Activated CD4-positive, alpha-beta T cell treated with anti-CD3 and anti-CD28 coated beads, Interleukin-2, amount 10 ng/mL, durations not matched to agents 24 days and 14 days (primary cell): Measurements from ENCODE around the gene APLF. TPM values are rescaled to one million over a fixed set of nuclear protein-coding genes. Genes with fewer than 3 reads are reported as not detected.
"Not testable (repeated sequence)": the region's sequence is repeated elsewhere in the genome, so short reads cannot be mapped to it uniquely, and the experiment has no call there.

ENCODE experiments used
- DNase-seq: peaks from one replicate; pipeline ENCODE4 v3.0.0; 2022
- H3K27ac Mint-ChIP-seq: one replicate; pipeline ENCODE4 v1.8.0; 2022; ENCODE audit warnings: mild to moderate bottlenecking, mixed read lengths
- H3K27me3 Mint-ChIP-seq: one replicate; pipeline ENCODE4 v1.8.0; 2022; ENCODE audit warnings: mixed read lengths
- H3K36me3 Mint-ChIP-seq: one replicate; pipeline ENCODE4 v1.8.0; 2022; ENCODE audit warnings: low read depth, mild to moderate bottlenecking, mixed read lengths
- H3K4me1 Mint-ChIP-seq: one replicate; pipeline ENCODE4 v1.8.0; 2021; ENCODE audit warnings: mixed read lengths
- H3K4me3 Mint-ChIP-seq: one replicate; pipeline ENCODE4 v1.8.0; 2022; ENCODE audit warnings: mild to moderate bottlenecking, moderate library complexity, mixed read lengths
- H3K9me3 Mint-ChIP-seq: one replicate; pipeline ENCODE4 v1.8.0; 2021; ENCODE audit warnings: mixed read lengths
- intact Hi-C: fragments of 100-400 bp; cut with micrococcal nuclease; formaldehyde crosslinking; loops from one replicate; pipeline ENCODE4 v1.15.1; 2023
- total RNA-seq: library from RNA; stranded (reverse); gene quantifications from 2 replicates; pipeline ENCODE4 v1.2.3, GENCODE V29; 2022

APLF gene
- total RNA-seq, 1 donor from 2014 or later = 2.0 TPM

- DNase-seq = peak; percentile 49
- Mint-ChIP-seq H3K27ac (no peak overlapping the region), H3K9me3 (no peaks in the 10 kb centered on the region), H3K4me1 (peaks cover 1% of the 10 kb centered on the region), H3K27me3 (peaks cover 2% of the 10 kb centered on the region), H3K36me3 (no peaks in the 10 kb centered on the region), H3K4me3 (no peak overlapping the region)
- intact Hi-C loops = no loop called here
Measured at GRCh38 chr2:68431316-68431972, 35.9 kb upstream of the APLF start.

DNA sequence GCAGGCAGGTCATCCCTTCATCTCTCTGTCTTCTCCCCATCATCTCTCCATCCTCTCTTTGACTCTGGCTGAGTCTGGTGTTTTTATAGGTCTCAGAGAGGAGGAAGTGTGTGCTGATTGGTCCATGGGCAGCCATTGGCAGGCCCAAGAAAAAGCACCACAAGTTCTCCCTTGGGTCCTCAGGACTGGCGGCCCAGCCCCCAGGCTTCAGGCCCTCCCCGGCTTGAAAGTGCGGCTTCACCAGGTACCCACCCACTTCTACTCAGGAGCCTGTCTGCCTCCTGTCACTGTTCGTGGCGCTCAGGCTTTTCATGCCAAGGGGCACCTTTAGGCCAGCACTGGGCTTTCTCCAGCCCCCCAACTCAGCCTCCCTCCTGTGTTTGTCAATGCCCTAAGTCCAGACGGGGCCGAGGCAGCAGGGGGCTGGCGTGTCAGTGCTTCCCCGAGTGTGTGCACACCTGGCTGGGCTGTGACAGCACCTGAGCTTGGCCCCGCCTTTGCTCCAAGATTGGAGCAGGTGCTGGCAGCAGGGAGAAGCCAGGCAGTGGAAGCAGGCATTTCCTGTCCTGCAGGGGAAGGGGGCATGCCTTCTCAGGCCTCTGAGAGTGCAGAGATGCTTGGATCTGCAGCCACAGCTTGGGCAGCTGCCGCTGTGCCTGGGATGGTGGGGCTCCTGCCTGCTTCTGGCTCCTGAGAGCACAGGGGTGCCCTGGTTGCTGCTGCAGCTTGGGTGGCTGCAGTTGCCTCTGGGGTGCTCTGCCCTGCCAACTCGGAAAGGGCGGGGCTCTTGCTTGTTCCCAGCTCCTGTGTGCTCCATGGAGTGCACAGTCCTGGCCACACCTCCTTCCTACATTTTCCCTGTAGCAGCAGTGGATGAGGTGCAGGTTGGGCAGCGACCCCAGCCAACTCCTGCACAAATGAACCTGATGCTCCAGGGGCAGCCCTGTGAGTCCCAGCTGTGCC, 34.4 kb upstream of the APLF start:
- H3K27ac Mint-ChIP-seq = no peak overlapping the region
- intact Hi-C loops = no loop called here
- no peaks in the 10 kb centered on the region for H3K9me3 Mint-ChIP-seq
- peaks cover 2% of the 10 kb centered on the region for H3K27me3 Mint-ChIP-seq
- no peaks in the 10 kb centered on the region for H3K4me1 Mint-ChIP-seq
- peak; percentile 51 for DNase-seq
- no peaks in the 10 kb centered on the region for H3K36me3 Mint-ChIP-seq
- H3K4me3 Mint-ChIP-seq = no peak overlapping the region

DNA sequence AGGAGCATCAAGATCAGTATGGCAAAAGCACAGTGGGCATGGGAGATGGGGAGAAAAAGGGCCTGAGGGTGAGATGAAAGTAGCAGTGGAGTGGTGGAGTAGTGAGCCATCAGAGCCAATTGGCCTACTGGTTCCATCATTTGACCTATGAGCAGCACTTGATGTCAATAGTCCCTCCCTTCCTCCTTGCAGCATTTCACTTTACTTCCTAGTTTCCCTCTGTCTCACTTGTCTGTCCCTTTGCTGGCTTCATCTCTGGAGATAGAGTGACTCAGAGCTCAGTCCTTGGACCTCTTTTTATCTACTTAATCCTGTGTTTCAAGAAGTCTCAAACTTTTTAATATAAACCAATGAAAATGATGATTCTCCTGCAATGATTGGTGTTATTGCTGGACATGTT, 32.4 kb upstream of the APLF start:
- DNase-seq = no peak
- intact Hi-C loops = no loop called here
- H3K27me3 Mint-ChIP-seq = peaks cover 9% of the 10 kb centered on the region
- no peak overlapping the region for H3K27ac Mint-ChIP-seq
- no peaks in the 10 kb centered on the region for H3K36me3 Mint-ChIP-seq
- peaks cover 8% of the 10 kb centered on the region for H3K4me1 Mint-ChIP-seq
- no peak overlapping the region for H3K4me3 Mint-ChIP-seq
- no peaks in the 10 kb centered on the region for H3K9me3 Mint-ChIP-seq

DNA sequence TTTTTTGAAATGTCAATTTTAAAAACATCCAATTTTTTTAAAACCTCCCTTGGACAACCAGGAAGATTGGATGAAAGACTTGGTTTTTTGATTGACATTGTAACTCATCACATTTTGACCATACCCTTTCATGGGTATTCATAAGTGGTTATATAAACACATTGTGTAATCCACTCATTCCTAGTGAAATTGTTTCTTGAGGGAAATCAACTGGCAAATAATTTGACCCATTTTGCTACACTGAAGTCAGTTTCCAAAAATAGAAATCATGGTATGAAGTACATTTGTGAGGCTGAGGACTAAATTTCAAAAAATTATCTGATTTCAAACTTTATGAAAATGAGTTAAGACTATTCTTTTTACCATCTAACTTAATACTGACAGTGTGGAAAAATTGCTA, 31.8 kb upstream of the APLF start:
- no peak for DNase-seq
- H3K27ac Mint-ChIP-seq = no peak overlapping the region
- no peak overlapping the region for H3K4me3 Mint-ChIP-seq
- H3K36me3 Mint-ChIP-seq = no peaks in the 10 kb centered on the region
- intact Hi-C loops = no loop called here
- peaks cover 13% of the 10 kb centered on the region for H3K4me1 Mint-ChIP-seq
- H3K9me3 Mint-ChIP-seq = no peaks in the 10 kb centered on the region
- H3K27me3 Mint-ChIP-seq = peaks cover 7% of the 10 kb centered on the region

- no peak overlapping the region for H3K4me3 Mint-ChIP-seq
- H3K36me3 Mint-ChIP-seq = no peaks in the 10 kb centered on the region
- no peak overlapping the region for H3K27ac Mint-ChIP-seq
- peaks cover 7% of the 10 kb centered on the region for H3K27me3 Mint-ChIP-seq
- no peak for DNase-seq
- intact Hi-C loops = no loop called here
- H3K4me1 Mint-ChIP-seq = peaks cover 19% of the 10 kb centered on the region
- H3K9me3 Mint-ChIP-seq = no peaks in the 10 kb centered on the region
Measured at GRCh38 chr2:68436270-68436669, 31.1 kb upstream of the APLF start.

DNA sequence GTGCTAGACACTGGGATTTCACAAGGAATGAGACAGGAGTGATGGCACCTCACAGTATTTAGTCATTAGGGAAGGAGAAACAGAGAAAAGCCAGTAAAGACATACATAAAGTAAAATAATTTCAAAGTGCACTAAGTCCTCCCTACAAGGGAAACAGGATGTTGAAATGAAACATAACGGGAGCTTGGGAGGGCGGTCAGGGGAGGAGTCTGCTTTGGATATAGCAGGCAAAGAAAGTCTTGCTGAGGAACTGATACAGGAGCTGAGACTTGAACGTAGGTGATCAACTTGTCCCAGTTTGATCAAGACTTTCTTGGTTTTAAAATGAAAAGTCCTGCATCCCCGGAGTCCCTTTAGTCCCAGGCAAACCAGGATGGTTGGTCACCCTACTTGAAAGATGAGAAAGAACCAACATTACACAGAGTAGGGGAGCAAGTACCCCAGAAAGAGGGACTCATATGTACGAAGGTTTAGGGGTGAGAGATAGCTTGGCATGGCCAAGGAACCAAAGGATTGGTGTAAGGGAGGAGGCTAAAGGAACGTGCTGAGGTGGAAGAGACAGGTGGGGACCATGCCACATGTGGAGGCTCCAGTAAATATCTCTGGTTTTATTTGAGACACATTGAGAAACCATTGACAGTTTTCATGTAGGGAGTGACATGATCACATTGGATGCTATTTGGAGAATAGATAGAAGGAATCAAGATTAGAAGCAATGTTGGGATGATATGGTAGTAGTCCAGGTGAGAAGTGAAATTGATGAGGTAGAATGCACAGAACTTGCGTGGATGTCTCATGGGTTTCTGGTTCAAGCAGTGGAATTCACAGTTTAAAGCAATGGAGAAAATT, 28.7 kb upstream of the APLF start:
- Mint-ChIP-seq H3K9me3 (no peaks in the 10 kb centered on the region), H3K27me3 (peaks cover 12% of the 10 kb centered on the region), H3K27ac (no peak overlapping the region), H3K4me3 (no peak overlapping the region), H3K36me3 (no peaks in the 10 kb centered on the region), H3K4me1 (peaks cover 23% of the 10 kb centered on the region)
- DNase-seq = peak; percentile 54
- intact Hi-C loops = no loop called here

- no peaks in the 10 kb centered on the region for H3K36me3 Mint-ChIP-seq
- H3K4me1 Mint-ChIP-seq = peaks cover 23% of the 10 kb centered on the region
- intact Hi-C loops = loop anchor here (1.0 to 10.0 kb wide), 9 partner anchors 17 to 319 kb away; partner anchors contain the start of genes APLF, FBXO48, PNO1 and PPP3R1
- H3K27ac Mint-ChIP-seq = peak overlapping the region; percentile 46
- H3K4me3 Mint-ChIP-seq = peak overlapping the region; percentile 49
- peaks cover 17% of the 10 kb centered on the region for H3K27me3 Mint-ChIP-seq
- DNase-seq = peak; percentile 94
- H3K9me3 Mint-ChIP-seq = no peaks in the 10 kb centered on the region
Measured at GRCh38 chr2:68441179-68441993, 26.0 kb upstream of the APLF start.

GRCh38 chr2:68441994-68442322, 25.4 kb upstream of the APLF start:
- Mint-ChIP-seq H3K9me3 (no peaks in the 10 kb centered on the region), H3K27me3 (peaks cover 17% of the 10 kb centered on the region), H3K4me3 (no peak overlapping the region), H3K36me3 (no peaks in the 10 kb centered on the region), H3K4me1 (peaks cover 23% of the 10 kb centered on the region), H3K27ac (no peak overlapping the region)
- intact Hi-C loops = loop anchor here (1.0 to 10.0 kb wide), 9 partner anchors 18 to 320 kb away; partner anchors contain the start of genes APLF, FBXO48, PNO1 and PPP3R1
- no peak for DNase-seq

- H3K4me3 Mint-ChIP-seq, H3K27ac Mint-ChIP-seq, DNase-seq, H3K36me3 Mint-ChIP-seq, H3K9me3 Mint-ChIP-seq, H3K4me1 Mint-ChIP-seq: not testable (repeated sequence)
- intact Hi-C loops = loop anchor here (10.0 kb wide), 1 partner anchor 292 kb away; the partner anchor contains the start of gene PNO1
- H3K27me3 Mint-ChIP-seq = peaks cover 10% of the 10 kb centered on the region
Measured at GRCh38 chr2:68446425-68446824, 21.0 kb upstream of the APLF start.

DNA sequence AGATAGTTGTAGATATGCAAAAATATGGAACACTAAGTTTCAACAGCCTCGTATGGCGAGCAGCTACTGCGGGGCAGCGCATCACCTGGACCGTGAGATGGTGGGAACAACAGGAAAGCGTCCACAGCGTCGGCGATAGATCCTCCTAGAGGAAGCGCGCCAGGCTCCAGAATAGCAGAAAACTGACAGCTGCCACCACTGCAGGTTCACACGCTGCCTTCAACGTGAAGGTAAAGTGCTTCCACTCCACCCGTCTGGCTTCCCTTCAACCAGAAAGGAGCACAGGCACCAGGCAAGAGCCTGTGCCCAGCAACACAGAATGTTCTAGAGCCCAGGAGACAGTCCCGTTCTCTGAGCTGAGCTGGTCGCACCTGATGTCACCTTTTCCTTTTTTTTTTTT, 20.3 kb upstream of the APLF start:
- intact Hi-C loops = loop anchor here (10.0 kb wide), 1 partner anchor 292 kb away; the partner anchor contains the start of gene PNO1
- Mint-ChIP-seq H3K9me3 (no peaks in the 10 kb centered on the region), H3K4me1 (peaks cover under 1% of the 10 kb centered on the region), H3K27ac (no peak overlapping the region), H3K36me3 (no peaks in the 10 kb centered on the region), H3K27me3 (peaks cover 10% of the 10 kb centered on the region), H3K4me3 (no peak overlapping the region)
- DNase-seq = peak; percentile 56

DNA sequence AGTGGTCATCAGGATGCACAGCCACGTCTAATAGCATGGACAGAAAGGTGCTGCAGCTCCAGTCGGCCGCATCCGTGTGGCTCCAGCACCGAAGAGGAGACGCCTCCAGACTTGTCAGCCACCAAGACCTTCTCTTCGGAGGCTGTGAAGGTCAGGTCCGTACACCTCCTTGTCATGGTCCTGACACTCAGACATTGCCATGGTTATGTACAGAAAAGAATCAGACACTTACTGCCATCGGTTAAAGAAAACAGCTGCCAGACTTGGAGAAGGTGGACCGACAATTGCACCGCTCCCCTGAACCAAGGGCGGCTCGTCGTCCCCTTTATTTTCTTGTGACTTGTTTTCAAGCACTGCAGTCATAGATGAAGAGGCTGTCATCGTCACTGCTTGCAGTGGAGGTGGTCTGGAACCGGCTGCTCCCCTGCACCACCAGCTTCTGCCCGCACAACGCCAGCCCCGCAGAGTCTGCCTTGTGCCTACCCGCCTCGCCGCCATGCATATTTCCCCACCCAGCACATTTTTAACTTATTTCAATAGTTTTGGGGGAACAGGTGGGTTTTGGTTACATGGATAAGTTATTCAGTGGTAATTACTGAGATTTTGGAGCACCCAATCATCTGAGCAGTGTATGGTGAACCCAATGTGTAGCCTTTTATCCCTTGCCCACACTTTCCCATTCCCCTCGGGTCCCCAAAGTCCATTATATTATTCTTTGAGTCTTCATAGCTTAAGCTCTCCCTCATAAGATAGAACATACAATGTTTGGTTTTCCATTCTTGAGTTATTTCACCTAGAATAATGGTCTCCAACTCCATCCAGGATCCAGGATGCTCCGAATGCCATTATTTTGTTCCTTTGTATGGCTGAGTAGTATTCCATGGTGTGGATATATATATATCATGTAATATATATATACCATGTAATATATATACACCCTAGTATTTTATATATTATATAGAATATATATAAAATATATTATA, 18.4 kb upstream of the APLF start:
- peaks cover 3% of the 10 kb centered on the region for H3K4me1 Mint-ChIP-seq
- peak; percentile 75 for DNase-seq
- no peaks in the 10 kb centered on the region for H3K36me3 Mint-ChIP-seq
- peaks cover 3% of the 10 kb centered on the region for H3K27me3 Mint-ChIP-seq
- H3K4me3 Mint-ChIP-seq = no peak overlapping the region
- H3K27ac Mint-ChIP-seq = no peak overlapping the region
- H3K9me3 Mint-ChIP-seq = no peaks in the 10 kb centered on the region
- intact Hi-C loops = loop anchor here (10.0 kb wide), 1 partner anchor 294 kb away; the partner anchor contains the start of gene PNO1
